HepG2 (cell line): ENCODE data around the gene VPS18. TPM values are rescaled to one million over a fixed set of nuclear protein-coding genes. Genes with fewer than 3 reads are reported as not detected.

Source experiments
- ARNT ChIP-seq: fragments of 450-650 bp; IDR thresholded peaks from 2 replicates; pipeline ENCODE4 v1.6.1; 2017
- FOSL1 ChIP-seq: sonication (generic); formaldehyde crosslinking; IDR thresholded peaks from 2 replicates; pipeline ENCODE4 v1.9.0; 2021; ENCODE audit warnings: missing genetic modification reagents, borderline replicate concordance
- MXD4 ChIP-seq: IDR thresholded peaks from 2 replicates; pipeline ENCODE4 v1.6.1; 2016; ENCODE audit warnings: mild to moderate bottlenecking, missing biosample characterization, missing genetic modification reagents
- MXI1 ChIP-seq: IDR thresholded peaks from 3 replicates; pipeline ENCODE4 v1.6.1; 2012; ENCODE audit warnings: low read depth, low read length, inconsistent platforms, borderline replicate concordance
- PPARG ChIP-seq: conservative IDR thresholded peaks from 2 replicates; pipeline ENCODE4 v1.6.1; 2016; ENCODE audit warnings: missing biosample characterization, missing genetic modification reagents
- SIX1 ChIP-seq: sonication (generic); formaldehyde crosslinking; IDR thresholded peaks from 2 replicates; pipeline ENCODE4 v1.4.0; 2020; ENCODE audit warnings: missing genetic modification reagents, borderline replicate concordance
- SMYD3 ChIP-seq: sonication (generic); formaldehyde crosslinking; IDR thresholded peaks from 2 replicates; pipeline ENCODE4 v1.8.1; 2023; ENCODE audit warnings: mild to moderate bottlenecking, missing genetic modification reagents
- ZFP62 ChIP-seq: sonication (generic); formaldehyde crosslinking; IDR thresholded peaks from 2 replicates; pipeline ENCODE4 v1.4.0; 2020; ENCODE audit warnings: missing genetic modification reagents
- ZFYVE20 ChIP-seq: sonication (generic); formaldehyde crosslinking; IDR thresholded peaks from 2 replicates; pipeline ENCODE4 v1.8.0; 2023; ENCODE audit warnings: low read depth, mild to moderate bottlenecking, moderate library complexity, missing genetic modification reagents, borderline replicate concordance
- ZNF17 ChIP-seq: sonication (generic); formaldehyde crosslinking; IDR thresholded peaks from 2 replicates; pipeline ENCODE4 v1.5.0; 2020; ENCODE audit warnings: mild to moderate bottlenecking, missing genetic modification reagents
- ZNF263 ChIP-seq: sonication (generic); formaldehyde crosslinking; IDR thresholded peaks from 2 replicates; pipeline ENCODE4 v1.4.0; 2020; ENCODE audit warnings: missing genetic modification reagents
- ZNF598 ChIP-seq: sonication (generic); formaldehyde crosslinking; IDR thresholded peaks from 2 replicates; pipeline ENCODE4 v1.5.1; 2020; ENCODE audit warnings: mild to moderate bottlenecking, missing genetic modification reagents, borderline replicate concordance
- ZNF644 ChIP-seq: IDR thresholded peaks from 2 replicates; pipeline ENCODE4 v1.6.1; 2016; ENCODE audit warnings: low read depth
- ZNF709 ChIP-seq: sonication (generic); formaldehyde crosslinking; IDR thresholded peaks from 2 replicates; pipeline ENCODE4 v1.5.0; 2020; ENCODE audit warnings: mild to moderate bottlenecking, missing genetic modification reagents
- polyA plus RNA-seq, 8 experiments: library from polyadenylated mRNA; depleted of rRNA in 3 of 8; stranded (reverse) in 7 of 8; unstranded in 1 of 8; fragments of >200 nt; fragmentation: Illumina TruSeq in 4 of 8; extraction: Trizol in 4 of 8; gene quantifications; 2 replicates each; pipeline versions ENCODE4 v1.2.1 to v1.2.3, GENCODE V29; 2011 to 2016; ENCODE audit warnings: low read depth in 4 of 8, missing spikeins in 1 of 8, mixed read lengths in 1 of 8; ENCODE audit not compliant: insufficient read depth in 1 of 8
- total RNA-seq, 5 experiments: library from RNA; depleted of rRNA; stranded (reverse); fragments of >200 nt; fragmentation: Illumina TruSeq; extraction: Trizol; gene quantifications; 2 replicates each; pipeline ENCODE4 v1.2.3, GENCODE V29; 2016; ENCODE audit warnings: low read depth in 1 of 5
- TF ChIP-seq, protein P1 (sequence below): sonication (generic); formaldehyde crosslinking; conservative IDR thresholded peaks from 2 replicates; pipeline ENCODE4 v1.8.1; 2023; ENCODE audit warnings: missing genetic modification reagents
- TF ChIP-seq, protein P2 (sequence below): sonication (generic); formaldehyde crosslinking; IDR thresholded peaks from 2 replicates; pipeline ENCODE4 v1.4.0; 2020; ENCODE audit warnings: missing genetic modification reagents, borderline replicate concordance
- TF ChIP-seq, protein P3 (sequence below): sonication (generic); formaldehyde crosslinking; IDR thresholded peaks from 2 replicates; pipeline ENCODE4 v1.4.0; 2020; ENCODE audit warnings: mild to moderate bottlenecking, missing genetic modification reagents
- TF ChIP-seq, protein P4 (sequence below), 2 experiments: sonication (generic) in 1 of 2; formaldehyde crosslinking in 1 of 2; IDR thresholded peaks; 2 replicates each; pipeline versions ENCODE4 v1.4.0 to v1.6.1; 2018 to 2020; ENCODE audit warnings: missing genetic modification reagents in 2 of 2, borderline replicate concordance in 1 of 2, low read depth in 1 of 2, mild to moderate bottlenecking in 1 of 2, missing biosample characterization in 1 of 2
- TF ChIP-seq, protein P5 (sequence below): sonication (generic); formaldehyde crosslinking; IDR thresholded peaks from 2 replicates; pipeline ENCODE4 v1.4.0; 2020; ENCODE audit warnings: missing genetic modification reagents

VPS18 gene
- total and polyA plus RNA-seq, 2 of the 13 experiments (the other 11 are each of a cell fraction or from before 2014, with no cell fraction given) = 5.8 to 17.0 TPM

DNA sequence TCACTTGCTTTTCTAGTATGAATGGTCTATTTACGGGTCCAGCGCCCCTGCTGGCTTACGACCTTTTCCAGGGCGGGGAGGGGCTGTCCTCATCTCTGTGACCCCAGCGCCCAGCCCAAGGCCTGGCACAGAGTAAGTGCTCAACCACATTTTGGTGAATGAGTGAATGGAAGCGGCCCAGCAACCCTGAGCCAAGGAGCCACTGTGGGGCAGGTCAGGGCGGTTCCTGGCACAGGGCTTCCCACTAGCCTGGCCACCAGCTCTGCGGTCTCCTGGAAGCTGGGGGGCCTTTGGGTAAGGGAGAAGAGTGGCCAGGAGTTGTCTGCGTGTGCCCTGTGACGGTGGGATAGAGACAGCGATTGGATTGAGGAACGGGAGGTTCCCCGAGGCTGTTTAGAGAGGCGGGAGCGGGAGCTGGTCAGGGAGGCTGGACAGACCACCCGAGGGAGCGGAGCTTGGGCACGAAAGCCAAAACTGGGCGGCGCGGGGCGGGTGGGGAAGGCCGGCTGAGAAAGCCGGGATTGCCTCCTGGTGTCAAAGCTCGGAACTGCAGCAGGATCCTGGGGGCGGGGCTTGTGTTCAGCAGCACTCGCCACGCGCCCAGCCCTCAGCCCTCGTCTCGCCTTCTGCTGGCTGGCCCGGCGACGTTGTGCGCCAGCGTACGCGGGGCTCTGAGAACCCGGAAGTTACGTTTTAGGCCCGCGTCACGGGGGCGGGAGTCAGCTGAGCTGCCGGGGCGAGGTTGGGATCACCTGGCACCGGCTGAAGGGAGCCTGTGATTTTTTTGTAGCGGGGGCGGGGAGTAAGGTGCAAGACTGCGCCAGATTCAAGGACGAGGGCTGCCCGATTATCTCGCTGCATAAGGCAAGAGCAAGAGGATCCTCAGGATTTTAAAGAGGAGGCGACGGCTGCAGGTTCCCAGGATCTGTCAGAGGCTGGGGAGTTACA is at the start of gene VPS18 (continued):
- TF ChIP-seq, protein P1, sequence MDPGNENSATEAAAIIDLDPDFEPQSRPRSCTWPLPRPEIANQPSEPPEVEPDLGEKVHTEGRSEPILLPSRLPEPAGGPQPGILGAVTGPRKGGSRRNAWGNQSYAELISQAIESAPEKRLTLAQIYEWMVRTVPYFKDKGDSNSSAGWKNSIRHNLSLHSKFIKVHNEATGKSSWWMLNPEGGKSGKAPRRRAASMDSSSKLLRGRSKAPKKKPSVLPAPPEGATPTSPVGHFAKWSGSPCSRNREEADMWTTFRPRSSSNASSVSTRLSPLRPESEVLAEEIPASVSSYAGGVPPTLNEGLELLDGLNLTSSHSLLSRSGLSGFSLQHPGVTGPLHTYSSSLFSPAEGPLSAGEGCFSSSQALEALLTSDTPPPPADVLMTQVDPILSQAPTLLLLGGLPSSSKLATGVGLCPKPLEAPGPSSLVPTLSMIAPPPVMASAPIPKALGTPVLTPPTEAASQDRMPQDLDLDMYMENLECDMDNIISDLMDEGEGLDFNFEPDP = no peak
- TF ChIP-seq PPARG (CRISPR knock-in tag) (no peak), ZNF644 (CRISPR knock-in tag) (no peak), ZFP62 (CRISPR knock-in tag) (no peak), ZNF598 (peak; percentile 33; the same call in 1 of the 2 replicates), ZFYVE20 (CRISPR knock-in tag) (no peak), SIX1 (CRISPR knock-in tag) (no peak), MXD4 (CRISPR knock-in tag) (peak; percentile 80), SMYD3 (no peak), ZNF709 (CRISPR knock-in tag) (no peak), MXI1 (peak; percentile 93; the same call in 1 of the 3 replicates), ZNF17 (no peak), FOSL1 (CRISPR knock-in tag) (no peak), ZNF263 (CRISPR knock-in tag) (no peak), ARNT (no peak)
- TF ChIP-seq, protein P2, sequence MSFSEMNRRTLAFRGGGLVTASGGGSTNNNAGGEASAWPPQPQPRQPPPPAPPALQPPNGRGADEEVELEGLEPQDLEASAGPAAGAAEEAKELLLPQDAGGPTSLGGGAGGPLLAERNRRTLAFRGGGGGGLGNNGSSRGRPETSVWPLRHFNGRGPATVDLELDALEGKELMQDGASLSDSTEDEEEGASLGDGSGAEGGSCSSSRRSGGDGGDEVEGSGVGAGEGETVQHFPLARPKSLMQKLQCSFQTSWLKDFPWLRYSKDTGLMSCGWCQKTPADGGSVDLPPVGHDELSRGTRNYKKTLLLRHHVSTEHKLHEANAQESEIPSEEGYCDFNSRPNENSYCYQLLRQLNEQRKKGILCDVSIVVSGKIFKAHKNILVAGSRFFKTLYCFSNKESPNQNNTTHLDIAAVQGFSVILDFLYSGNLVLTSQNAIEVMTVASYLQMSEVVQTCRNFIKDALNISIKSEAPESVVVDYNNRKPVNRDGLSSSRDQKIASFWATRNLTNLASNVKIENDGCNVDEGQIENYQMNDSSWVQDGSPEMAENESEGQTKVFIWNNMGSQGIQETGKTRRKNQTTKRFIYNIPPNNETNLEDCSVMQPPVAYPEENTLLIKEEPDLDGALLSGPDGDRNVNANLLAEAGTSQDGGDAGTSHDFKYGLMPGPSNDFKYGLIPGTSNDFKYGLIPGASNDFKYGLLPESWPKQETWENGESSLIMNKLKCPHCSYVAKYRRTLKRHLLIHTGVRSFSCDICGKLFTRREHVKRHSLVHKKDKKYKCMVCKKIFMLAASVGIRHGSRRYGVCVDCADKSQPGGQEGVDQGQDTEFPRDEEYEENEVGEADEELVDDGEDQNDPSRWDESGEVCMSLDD = no peak
- TF ChIP-seq, protein P3, sequence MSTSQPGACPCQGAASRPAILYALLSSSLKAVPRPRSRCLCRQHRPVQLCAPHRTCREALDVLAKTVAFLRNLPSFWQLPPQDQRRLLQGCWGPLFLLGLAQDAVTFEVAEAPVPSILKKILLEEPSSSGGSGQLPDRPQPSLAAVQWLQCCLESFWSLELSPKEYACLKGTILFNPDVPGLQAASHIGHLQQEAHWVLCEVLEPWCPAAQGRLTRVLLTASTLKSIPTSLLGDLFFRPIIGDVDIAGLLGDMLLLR (CRISPR knock-in tag) = peak; percentile 54
- TF ChIP-seq, protein P4, sequence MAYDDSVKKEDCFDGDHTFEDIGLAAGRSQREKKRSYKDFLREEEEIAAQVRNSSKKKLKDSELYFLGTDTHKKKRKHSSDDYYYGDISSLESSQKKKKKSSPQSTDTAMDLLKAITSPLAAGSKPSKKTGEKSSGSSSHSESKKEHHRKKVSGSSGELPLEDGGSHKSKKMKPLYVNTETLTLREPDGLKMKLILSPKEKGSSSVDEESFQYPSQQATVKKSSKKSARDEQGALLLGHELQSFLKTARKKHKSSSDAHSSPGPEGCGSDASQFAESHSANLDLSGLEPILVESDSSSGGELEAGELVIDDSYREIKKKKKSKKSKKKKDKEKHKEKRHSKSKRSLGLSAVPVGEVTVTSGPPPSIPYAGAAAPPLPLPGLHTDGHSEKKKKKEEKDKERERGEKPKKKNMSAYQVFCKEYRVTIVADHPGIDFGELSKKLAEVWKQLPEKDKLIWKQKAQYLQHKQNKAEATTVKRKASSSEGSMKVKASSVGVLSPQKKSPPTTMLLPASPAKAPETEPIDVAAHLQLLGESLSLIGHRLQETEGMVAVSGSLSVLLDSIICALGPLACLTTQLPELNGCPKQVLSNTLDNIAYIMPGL (CRISPR knock-in tag; IDR thresholded peaks at IDR 0.05; ENCODE audit: borderline replicate concordance in 1 of 2, low read depth in 1 of 2) = peak; percentile 84 to 95; a peak in 3 of 4 replicates
- TF ChIP-seq, protein P5, sequence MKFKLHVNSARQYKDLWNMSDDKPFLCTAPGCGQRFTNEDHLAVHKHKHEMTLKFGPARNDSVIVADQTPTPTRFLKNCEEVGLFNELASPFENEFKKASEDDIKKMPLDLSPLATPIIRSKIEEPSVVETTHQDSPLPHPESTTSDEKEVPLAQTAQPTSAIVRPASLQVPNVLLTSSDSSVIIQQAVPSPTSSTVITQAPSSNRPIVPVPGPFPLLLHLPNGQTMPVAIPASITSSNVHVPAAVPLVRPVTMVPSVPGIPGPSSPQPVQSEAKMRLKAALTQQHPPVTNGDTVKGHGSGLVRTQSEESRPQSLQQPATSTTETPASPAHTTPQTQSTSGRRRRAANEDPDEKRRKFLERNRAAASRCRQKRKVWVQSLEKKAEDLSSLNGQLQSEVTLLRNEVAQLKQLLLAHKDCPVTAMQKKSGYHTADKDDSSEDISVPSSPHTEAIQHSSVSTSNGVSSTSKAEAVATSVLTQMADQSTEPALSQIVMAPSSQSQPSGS = peak; percentile 13; the same call in 1 of the 2 replicates
